ENCODE results near the gene COL6A3.

GRCh38 chr2:237345411-237345810 lies 68.6 kb downstream of the COL6A3 start:
- no peak for TF ChIP-seq CTCF (conservative IDR thresholded peaks at IDR 0.05 in 1 of 2, IDR thresholded peaks at IDR 0.05 in 1 of 2; ENCODE audit: extremely low read depth in 1 of 2, insufficient read depth in 1 of 2, low read depth in 1 of 2, low read length in 2 of 2)
- no peak for TF ChIP-seq EZH2 (IDR thresholded peaks at IDR 0.05; ENCODE audit: borderline replicate concordance, low read length)
